Neural progenitor cell (in vitro differentiated cells): ENCODE data around the gene ZBTB7A.

Source experiments
- EZH2 ChIP-seq: fragments of 200-600 bp; sonication (generic); IDR thresholded peaks from 2 replicates; pipeline ENCODE4 v1.6.1; 2017; ENCODE audit warnings: antibody characterized with exemption, mild to moderate bottlenecking, moderate library complexity
- TF ChIP-seq, protein P1 (sequence below): fragments of 200-600 bp; sonication (generic); IDR thresholded peaks from 2 replicates; pipeline ENCODE4 v1.5.1; 2017; ENCODE audit warnings: antibody characterized with exemption, mild to moderate bottlenecking

DNA sequence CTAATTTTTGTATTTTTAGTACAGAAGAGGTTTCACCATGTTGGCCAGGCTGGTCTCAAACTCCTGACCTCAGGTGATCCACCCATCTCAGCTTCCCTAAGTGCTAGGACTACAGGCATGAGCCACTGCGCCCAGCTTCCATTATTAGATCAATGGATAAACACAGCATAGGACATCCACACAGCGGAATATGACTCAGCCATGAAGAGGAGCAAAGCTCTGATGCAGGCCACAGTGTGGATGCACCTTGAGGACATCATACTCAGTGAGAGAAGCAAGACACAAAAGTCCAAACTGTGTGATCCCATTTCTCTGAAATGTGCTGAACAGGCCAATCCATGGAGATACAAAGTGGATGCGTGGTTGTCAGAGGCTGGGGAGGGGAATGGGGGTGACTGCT lies 4.9 kb upstream of the ZBTB7A start:
- TF ChIP-seq, protein P1, sequence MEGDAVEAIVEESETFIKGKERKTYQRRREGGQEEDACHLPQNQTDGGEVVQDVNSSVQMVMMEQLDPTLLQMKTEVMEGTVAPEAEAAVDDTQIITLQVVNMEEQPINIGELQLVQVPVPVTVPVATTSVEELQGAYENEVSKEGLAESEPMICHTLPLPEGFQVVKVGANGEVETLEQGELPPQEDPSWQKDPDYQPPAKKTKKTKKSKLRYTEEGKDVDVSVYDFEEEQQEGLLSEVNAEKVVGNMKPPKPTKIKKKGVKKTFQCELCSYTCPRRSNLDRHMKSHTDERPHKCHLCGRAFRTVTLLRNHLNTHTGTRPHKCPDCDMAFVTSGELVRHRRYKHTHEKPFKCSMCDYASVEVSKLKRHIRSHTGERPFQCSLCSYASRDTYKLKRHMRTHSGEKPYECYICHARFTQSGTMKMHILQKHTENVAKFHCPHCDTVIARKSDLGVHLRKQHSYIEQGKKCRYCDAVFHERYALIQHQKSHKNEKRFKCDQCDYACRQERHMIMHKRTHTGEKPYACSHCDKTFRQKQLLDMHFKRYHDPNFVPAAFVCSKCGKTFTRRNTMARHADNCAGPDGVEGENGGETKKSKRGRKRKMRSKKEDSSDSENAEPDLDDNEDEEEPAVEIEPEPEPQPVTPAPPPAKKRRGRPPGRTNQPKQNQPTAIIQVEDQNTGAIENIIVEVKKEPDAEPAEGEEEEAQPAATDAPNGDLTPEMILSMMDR = no peak
- TF ChIP-seq EZH2 = no peak
